CD4-positive, alpha-beta T cell (primary cell): ENCODE data around the gene KIF1C. TPM values are rescaled to one million over a fixed set of nuclear protein-coding genes. Genes with fewer than 3 reads are reported as not detected.

Experiments used
- ATAC-seq: fragments of 200-7000 bp; cut with Tn5 transposase; one replicate; pipeline ENCODE4 v1.10.0; 2022; ENCODE audit warnings: mild to moderate bottlenecking; ENCODE audit not compliant: poor library complexity
- CTCF ChIA-PET: fragments of 350-600 bp; sonication (Branson Sonifier 250); formaldehyde crosslinking; loops from one replicate; lab custom pipeline; 2021; ENCODE audit warnings: antibody characterized with exemption, inconsistent platforms; lab: Charles Lee
- POLR2A ChIA-PET: fragments of 350-600 bp; sonication (Branson Sonifier 250); formaldehyde crosslinking; loops from one replicate; lab custom pipeline; 2021; ENCODE audit warnings: antibody characterized with exemption, inconsistent platforms; lab: Charles Lee
- DNase-seq, 14 experiments: peaks; one replicate each; pipeline ENCODE4 v3.0.0-alpha.2; 2013 to 2020; ENCODE audit warnings: mixed read lengths in 2 of 14
- H3K27ac ChIP-seq, 2 donors: one replicate each; pipeline versions ENCODE4 v1.5.1 to v1.7.0; 2013; ENCODE audit warnings: low read length in 2 of 2, low read depth in 1 of 2, mild to moderate bottlenecking in 1 of 2
- H3K27me3 ChIP-seq, 2 experiments: 1 replicate in 1 of 2; 2 replicates in 1 of 2; pipeline versions ENCODE4 v1.6.1 to v1.7.0; 2013; ENCODE audit warnings: low read length in 2 of 2, control low read depth in 1 of 2, mild to moderate bottlenecking in 1 of 2, moderate library complexity in 1 of 2; ENCODE audit not compliant: insufficient read depth in 2 of 2, control insufficient read depth in 1 of 2
- H3K36me3 ChIP-seq: one replicate; pipeline ENCODE4 v1.6.1; 2013; ENCODE audit warnings: low read length, control low read depth; ENCODE audit not compliant: insufficient read depth
- H3K4me1 ChIP-seq: one replicate; pipeline ENCODE4 v1.6.1; 2013; ENCODE audit warnings: low read length, control low read depth; ENCODE audit not compliant: insufficient read depth
- H3K4me3 ChIP-seq: one replicate; pipeline ENCODE4 v1.5.1; 2013; ENCODE audit warnings: mild to moderate bottlenecking, low read length, moderate library complexity
- H3K9me3 ChIP-seq, 2 experiments: 1 replicate in 1 of 2; 2 replicates in 1 of 2; pipeline versions ENCODE4 v1.6.1 to v1.7.0; 2013; ENCODE audit warnings: low read length in 2 of 2, mild to moderate bottlenecking in 2 of 2, control low read depth in 1 of 2, moderate library complexity in 1 of 2; ENCODE audit not compliant: control insufficient read depth in 1 of 2, insufficient read depth in 1 of 2
- H3K27ac Mint-ChIP-seq: one replicate; pipeline ENCODE4 v1.8.0; 2020; ENCODE audit warnings: mixed read lengths
- H3K27me3 Mint-ChIP-seq: one replicate; pipeline ENCODE4 v1.8.0; 2021; ENCODE audit warnings: mixed read lengths
- H3K36me3 Mint-ChIP-seq: one replicate; pipeline ENCODE4 v1.8.0; 2021; ENCODE audit warnings: low read depth, mixed read lengths
- H3K4me1 Mint-ChIP-seq: one replicate; pipeline ENCODE4 v1.8.0; 2021; ENCODE audit warnings: low read depth, mixed read lengths
- H3K4me3 Mint-ChIP-seq: one replicate; pipeline ENCODE4 v1.8.0; 2020; ENCODE audit warnings: mild to moderate bottlenecking, mixed read lengths
- H3K9me3 Mint-ChIP-seq: one replicate; pipeline ENCODE4 v1.8.0; 2020; ENCODE audit warnings: mixed read lengths
- intact Hi-C, 2 experiments: fragments of 100-400 bp; cut with DNase I in 1 of 2; cut with micrococcal nuclease in 1 of 2; formaldehyde crosslinking; loops; one replicate each; pipeline versions ENCODE4 v1.15.1 to v1.9.0; 2023 to 2025; cut with DNase I, micrococcal nuclease
- total RNA-seq, 174 experiments: library from RNA in 2 of 174; stranded (reverse) in 2 of 174; gene quantifications; one replicate each; pipeline ENCODE4 v1.2.3 and lab custom pipeline; 2021 to 2026
- TF ChIP-seq, protein P1 (sequence below): fragments of 200-600 bp; IDR thresholded peaks from one replicate; pipeline ENCODE4 v1.8.0; 2022; ENCODE audit warnings: antibody characterized with exemption, mild to moderate bottlenecking

KIF1C gene
- total RNA-seq, 2 experiments from 2014 or later, result 10.2 to 12.2 TPM

DNA sequence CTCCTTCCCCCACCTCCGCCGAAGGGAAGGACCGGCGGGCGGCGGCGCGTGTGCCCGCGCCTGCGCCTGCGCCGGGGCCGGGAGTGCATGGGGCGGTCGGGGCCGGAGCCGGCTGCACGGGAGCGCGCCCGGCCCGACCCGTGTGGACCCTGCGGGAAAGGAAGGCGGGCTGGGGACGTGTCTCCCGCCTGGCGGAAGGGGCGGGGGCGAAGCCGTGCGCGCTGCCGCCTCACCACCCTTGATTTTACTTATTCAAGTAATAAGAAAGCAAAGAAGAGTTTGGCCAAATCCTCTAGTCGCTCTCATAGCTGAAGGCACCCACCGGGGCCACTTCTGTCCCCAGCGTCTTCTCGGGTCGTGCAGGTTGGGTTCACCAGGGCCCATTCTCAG lies 48.8 kb upstream of the KIF1C start:
- peak overlapping the region; percentile 99 for H3K4me3 ChIP-seq
- no peaks in the 10 kb centered on the region for H3K27me3 ChIP-seq
- H3K36me3 ChIP-seq, result peaks cover 29% of the 10 kb centered on the region
- ATAC-seq, result peak; percentile 32
- ChIA-PET CTCF (interaction anchor here (1.2 to 1.5 kb wide), 2 partner anchors 19 to 50 kb away, joined by 3 to 4 read pairs; partner anchors contain the start of genes C17orf107 and SPAG7), POLR2A (interaction anchor here (1.0 to 13.9 kb wide), 19 partner anchors 8 to 806 kb away, joined by 3 to 350 read pairs (median 5); partner anchors contain the start of genes ARRB2, C17orf107, CHRNE and CYB5D2)
- H3K4me1 ChIP-seq, result peaks cover 45% of the 10 kb centered on the region
- H3K27ac ChIP-seq, result peak overlapping the region; percentile 84 to 98
- Mint-ChIP-seq H3K27me3 (no peaks in the 10 kb centered on the region), H3K4me1 (peaks cover 51% of the 10 kb centered on the region), H3K36me3 (peaks cover 43% of the 10 kb centered on the region), H3K9me3 (no peaks in the 10 kb centered on the region), H3K27ac (peak overlapping the region; percentile 90), H3K4me3 (peak overlapping the region; percentile 99)
- DNase-seq, result peak in 13 of 14 experiments; percentile 36 to 89 (median 66)
- intact Hi-C loops, result loop anchor here (1.0 to 5.0 kb wide), 5 partner anchors 9 to 237 kb away; partner anchors contain the start of genes ARRB2 (in 2 of the 2), INCA1 (in 1 of the 2), KIF1C (in 1 of the 2) and RNF167 (in 1 of the 2)
- TF ChIP-seq, protein P1, sequence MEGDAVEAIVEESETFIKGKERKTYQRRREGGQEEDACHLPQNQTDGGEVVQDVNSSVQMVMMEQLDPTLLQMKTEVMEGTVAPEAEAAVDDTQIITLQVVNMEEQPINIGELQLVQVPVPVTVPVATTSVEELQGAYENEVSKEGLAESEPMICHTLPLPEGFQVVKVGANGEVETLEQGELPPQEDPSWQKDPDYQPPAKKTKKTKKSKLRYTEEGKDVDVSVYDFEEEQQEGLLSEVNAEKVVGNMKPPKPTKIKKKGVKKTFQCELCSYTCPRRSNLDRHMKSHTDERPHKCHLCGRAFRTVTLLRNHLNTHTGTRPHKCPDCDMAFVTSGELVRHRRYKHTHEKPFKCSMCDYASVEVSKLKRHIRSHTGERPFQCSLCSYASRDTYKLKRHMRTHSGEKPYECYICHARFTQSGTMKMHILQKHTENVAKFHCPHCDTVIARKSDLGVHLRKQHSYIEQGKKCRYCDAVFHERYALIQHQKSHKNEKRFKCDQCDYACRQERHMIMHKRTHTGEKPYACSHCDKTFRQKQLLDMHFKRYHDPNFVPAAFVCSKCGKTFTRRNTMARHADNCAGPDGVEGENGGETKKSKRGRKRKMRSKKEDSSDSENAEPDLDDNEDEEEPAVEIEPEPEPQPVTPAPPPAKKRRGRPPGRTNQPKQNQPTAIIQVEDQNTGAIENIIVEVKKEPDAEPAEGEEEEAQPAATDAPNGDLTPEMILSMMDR, result no peak
- H3K9me3 ChIP-seq, result peaks cover 0 to 3% of the 10 kb centered on the region in 2 experiments

GRCh38 chr17:4949321-4950074 lies 48.3 kb upstream of the KIF1C start:
- intact Hi-C loops, result loop anchor here (1.0 to 5.0 kb wide), 5 partner anchors 17 to 237 kb away; partner anchors contain the start of genes ARRB2 (in 2 of the 2), INCA1 (in 1 of the 2), KIF1C (in 1 of the 2) and SPAG7 (in 1 of the 2)
- peaks cover 27% of the 10 kb centered on the region for H3K36me3 ChIP-seq

More at GRCh38 chr17:4949321-4950074, 48.3 kb upstream of the KIF1C start:
- H3K4me3 ChIP-seq, result peak overlapping the region; percentile 99
- Mint-ChIP-seq H3K4me3 (peak overlapping the region; percentile 93), H3K27ac (peak overlapping the region; percentile 90), H3K9me3 (no peaks in the 10 kb centered on the region), H3K4me1 (peaks cover 45% of the 10 kb centered on the region), H3K27me3 (no peaks in the 10 kb centered on the region), H3K36me3 (peaks cover 37% of the 10 kb centered on the region)
- DNase-seq (peak; percentile 56 to 94 (median 68)), ATAC-seq (peak; percentile 40)
- ChIA-PET CTCF (interaction anchor here (1.2 kb wide), 1 partner anchor 18 kb away, joined by 4 read pairs; the partner anchor contains the start of gene SPAG7), POLR2A (interaction anchor here (1.0 to 13.9 kb wide), 13 partner anchors 8 to 239 kb away, joined by 3 to 350 read pairs (median 6); partner anchors contain the start of genes ARRB2, CHRNE, INCA1 and KIF1C)
- TF ChIP-seq, protein P1, result peak; percentile 10
- no peaks in the 10 kb centered on the region for H3K27me3 ChIP-seq
- peaks cover 39% of the 10 kb centered on the region for H3K4me1 ChIP-seq
- H3K9me3 ChIP-seq, result peaks cover 0 to 3% of the 10 kb centered on the region in 2 experiments
- peak overlapping the region; percentile 84 to 98 for H3K27ac ChIP-seq
